Measurements from ENCODE around the gene PPP1R3G.

Gene PPP1R3G

GRCh38 chr6:5068153-5068751 lies 16.9 kb upstream of the PPP1R3G start:
- no peak for DNase-seq (ENCODE audit: insufficient read length, low spot score)
- FAIRE-seq = no peak

GRCh38 chr6:5071216-5071615 lies 13.9 kb upstream of the PPP1R3G start:
- FAIRE-seq = no peak

GRCh38 chr6:5072440-5072839 lies 12.7 kb upstream of the PPP1R3G start:
- DNase-seq (ENCODE audit: insufficient read length, low spot score) (no peak), FAIRE-seq (no peak)

More at GRCh38 chr6:5071216-5071615, 13.9 kb upstream of the PPP1R3G start:
- DNase-seq (ENCODE audit: insufficient read length, low spot score) = no peak

GRCh38 chr6:5073992-5074391 lies 11.1 kb upstream of the PPP1R3G start:
- DNase-seq (ENCODE audit: insufficient read length, low spot score) (no peak), FAIRE-seq (no peak)

GRCh38 chr6:5076931-5077330 lies 8.2 kb upstream of the PPP1R3G start:
- FAIRE-seq = no peak
- no peak for DNase-seq (ENCODE audit: insufficient read length, low spot score)

- no peak for FAIRE-seq
- DNase-seq (ENCODE audit: insufficient read length, low spot score) = no peak
Observed at GRCh38 chr6:5078121-5078669, 6.9 kb upstream of the PPP1R3G start.

- FAIRE-seq = no peak
Observed at GRCh38 chr6:5079692-5080091, 5.4 kb upstream of the PPP1R3G start.

GRCh38 chr6:5080574-5080973 lies 4.6 kb upstream of the PPP1R3G start:
- DNase-seq (ENCODE audit: insufficient read length, low spot score) (no peak), FAIRE-seq (no peak)

More at GRCh38 chr6:5079692-5080091, 5.4 kb upstream of the PPP1R3G start:
- no peak for DNase-seq (ENCODE audit: insufficient read length, low spot score)

GRCh38 chr6:5081182-5081581 lies 4.0 kb upstream of the PPP1R3G start:
- DNase-seq (ENCODE audit: insufficient read length, low spot score) (no peak), FAIRE-seq (no peak)

GRCh38 chr6:5081955-5082354 lies 3.2 kb upstream of the PPP1R3G start:
- no peak for FAIRE-seq
- no peak for DNase-seq (ENCODE audit: insufficient read length, low spot score)

- FAIRE-seq = no peak
- no peak for DNase-seq (ENCODE audit: insufficient read length, low spot score)
Observed at GRCh38 chr6:5082487-5083306, 2.4 kb upstream of the PPP1R3G start.

GRCh38 chr6:5083307-5083583 lies 1.9 kb upstream of the PPP1R3G start:
- no peak for DNase-seq (ENCODE audit: insufficient read length, low spot score)
- FAIRE-seq = no peak

- FAIRE-seq (no peak), DNase-seq (ENCODE audit: insufficient read length, low spot score) (no peak)
Observed at GRCh38 chr6:5083813-5084359, 1.3 kb upstream of the PPP1R3G start.

GRCh38 chr6:5084360-5084780 lies 771 bp upstream of the PPP1R3G start:
- DNase-seq (ENCODE audit: insufficient read length, low spot score) = no peak
- no peak for FAIRE-seq

GRCh38 chr6:5085648-5086293 lies 630 bp downstream of the PPP1R3G start:
- no peak for FAIRE-seq
- DNase-seq (ENCODE audit: insufficient read length, low spot score) = no peak

- DNase-seq (ENCODE audit: insufficient read length, low spot score) = no peak
- FAIRE-seq = no peak
Observed at GRCh38 chr6:5086294-5086890, 1.3 kb downstream of the PPP1R3G start.

- DNase-seq (ENCODE audit: insufficient read length, low spot score) (no peak), FAIRE-seq (no peak)
Observed at GRCh38 chr6:5087389-5087788, 2.2 kb downstream of the PPP1R3G start.

- DNase-seq (ENCODE audit: insufficient read length, low spot score) = no peak
- no peak for FAIRE-seq
Observed at GRCh38 chr6:5088780-5089179, 3.6 kb downstream of the PPP1R3G start.

GRCh38 chr6:5089481-5090438 lies 4.6 kb downstream of the PPP1R3G start:
- no peak for FAIRE-seq
- no peak for DNase-seq (ENCODE audit: insufficient read length, low spot score)

GRCh38 chr6:5090603-5091002 lies 5.5 kb downstream of the PPP1R3G start:
- no peak for DNase-seq (ENCODE audit: insufficient read length, low spot score)
- no peak for FAIRE-seq

Measured in GM19239 (cell line).